RWPE2 (cell line): ENCODE results near the gene R3HDM2.
"Not testable (repeated sequence)": the region's sequence is repeated elsewhere in the genome, so short reads cannot be mapped to it uniquely, and the experiment has no call there.

Experiments used
- ATAC-seq: fragments of 200-7000 bp; cut with Tn5 transposase; 3 replicates; pipeline ENCODE4 v1.9.1; 2021; ENCODE audit warnings: low read depth
- DNase-seq: peaks from one replicate; pipeline ENCODE4 v3.0.0-alpha.2; 2020; ENCODE audit warnings: low spot score
- H3K27ac ChIP-seq: fragments of 450-650 bp; 2 replicates; pipeline ENCODE4 v1.5.1; 2017; ENCODE audit warnings: mild to moderate bottlenecking; ENCODE audit not compliant: poor library complexity, severe bottlenecking
- H3K27me3 ChIP-seq: fragments of 250-450 bp; sonication (Bioruptor Pico); 2 replicates; pipeline ENCODE4 v1.5.1; 2021; ENCODE audit warnings: mild to moderate bottlenecking, moderate library complexity; ENCODE audit not compliant: insufficient read depth, poor library complexity, severe bottlenecking
- H3K36me3 ChIP-seq: fragments of 250-450 bp; sonication (Bioruptor Pico); 2 replicates; pipeline ENCODE4 v1.5.1; 2020; ENCODE audit warnings: low read depth, mild to moderate bottlenecking, moderate library complexity
- H3K4me1 ChIP-seq: fragments of 250-450 bp; sonication (Bioruptor Pico); 2 replicates; pipeline ENCODE4 v1.5.1; 2021; ENCODE audit warnings: mild to moderate bottlenecking, moderate library complexity; ENCODE audit not compliant: insufficient read depth, poor library complexity, severe bottlenecking
- H3K4me3 ChIP-seq: fragments of 250-450 bp; sonication (Bioruptor Pico); 2 replicates; pipeline ENCODE4 v1.5.1; 2021; ENCODE audit warnings: mild to moderate bottlenecking, moderate library complexity; ENCODE audit not compliant: severe bottlenecking
- H3K9me3 ChIP-seq: fragments of 250-450 bp; sonication (Bioruptor Pico); 2 replicates; pipeline ENCODE4 v1.5.1; 2021; ENCODE audit warnings: mild to moderate bottlenecking, moderate library complexity; ENCODE audit not compliant: severe bottlenecking
- CTCF ChIP-seq: fragments of 450-650 bp; IDR thresholded peaks from one replicate; pipeline ENCODE4 v1.5.1; 2017; ENCODE audit warnings: mild to moderate bottlenecking, moderate library complexity; ENCODE audit not compliant: poor library complexity, severe bottlenecking

Gene R3HDM2

DNA sequence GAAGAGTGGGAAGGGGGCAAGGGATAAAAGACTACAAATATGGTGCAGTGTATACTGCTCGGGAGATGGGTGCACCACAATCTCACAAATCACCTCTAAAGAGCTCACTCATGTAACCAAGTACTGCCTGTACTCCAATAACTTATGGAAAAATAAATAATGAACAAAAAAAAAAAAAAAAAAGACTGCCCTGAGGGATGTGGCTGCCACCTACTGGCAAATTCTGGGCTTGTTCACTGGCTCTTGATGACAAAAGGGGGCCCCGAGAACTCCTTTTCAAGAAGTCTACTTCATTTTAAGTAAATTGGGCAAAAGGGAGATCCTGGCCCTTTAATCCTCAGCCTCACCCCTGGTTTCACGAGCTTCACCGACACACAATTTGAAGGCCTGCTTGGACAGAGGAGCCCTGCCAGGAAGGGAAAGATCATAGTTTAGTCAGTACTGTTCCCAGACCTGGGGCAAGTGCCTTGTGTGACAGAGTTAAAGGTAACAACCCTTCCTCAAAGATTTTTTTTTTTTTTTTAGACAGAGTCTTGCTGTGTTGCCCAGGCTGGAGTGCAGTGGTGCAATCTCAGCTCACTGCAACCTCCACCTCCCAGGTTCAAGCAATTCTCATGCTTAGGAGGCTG lies 153.8 kb downstream of the R3HDM2 start:
- H3K36me3 ChIP-seq: peaks cover 38% of the 10 kb centered on the region

GRCh38 chr12:57276233-57276632 lies 154.6 kb downstream of the R3HDM2 start:
- not testable (repeated sequence) for ATAC-seq, H3K27ac ChIP-seq, H3K9me3 ChIP-seq, DNase-seq, H3K4me3 ChIP-seq, H3K27me3 ChIP-seq
- Histone ChIP-seq H3K36me3 (peaks cover 44% of the 10 kb centered on the region), H3K4me1 (peaks cover 15% of the 10 kb centered on the region)

More for the DNA sequence above, 153.8 kb downstream of the R3HDM2 start:
- ATAC-seq (no peak), DNase-seq (no peak)
- no peaks in the 10 kb centered on the region for H3K27me3 ChIP-seq
- no peak overlapping the region for H3K27ac ChIP-seq
- peak; percentile 48 for TF ChIP-seq CTCF
- no peak overlapping the region for H3K4me3 ChIP-seq
- peaks cover 15% of the 10 kb centered on the region for H3K4me1 ChIP-seq
- no peaks in the 10 kb centered on the region for H3K9me3 ChIP-seq

DNA sequence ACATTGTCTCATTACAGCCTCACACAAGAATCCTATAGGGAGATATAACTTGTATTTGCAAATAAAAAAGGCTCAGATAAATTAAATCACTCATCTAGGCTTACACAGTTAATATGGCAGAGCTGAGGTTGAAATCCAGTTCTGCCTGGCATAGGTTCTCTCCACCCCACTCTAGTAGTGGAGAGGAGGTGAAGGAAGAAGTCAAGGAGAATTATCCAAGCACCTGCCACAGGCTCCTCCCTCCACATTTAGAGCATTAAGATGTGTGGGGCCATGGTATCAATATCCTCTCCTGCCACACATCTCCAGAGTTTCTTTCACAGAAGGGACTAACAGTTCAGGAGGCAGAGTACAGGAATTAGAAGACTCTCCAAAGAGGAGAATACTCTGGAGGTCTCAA lies 157.3 kb downstream of the R3HDM2 start:
- Histone ChIP-seq H3K9me3 (no peaks in the 10 kb centered on the region), H3K4me3 (no peak overlapping the region), H3K4me1 (no peaks in the 10 kb centered on the region), H3K36me3 (peaks cover 42% of the 10 kb centered on the region), H3K27ac (no peak overlapping the region), H3K27me3 (no peaks in the 10 kb centered on the region)
- no peak for TF ChIP-seq CTCF
- no peak for DNase-seq
- no peak for ATAC-seq

DNA sequence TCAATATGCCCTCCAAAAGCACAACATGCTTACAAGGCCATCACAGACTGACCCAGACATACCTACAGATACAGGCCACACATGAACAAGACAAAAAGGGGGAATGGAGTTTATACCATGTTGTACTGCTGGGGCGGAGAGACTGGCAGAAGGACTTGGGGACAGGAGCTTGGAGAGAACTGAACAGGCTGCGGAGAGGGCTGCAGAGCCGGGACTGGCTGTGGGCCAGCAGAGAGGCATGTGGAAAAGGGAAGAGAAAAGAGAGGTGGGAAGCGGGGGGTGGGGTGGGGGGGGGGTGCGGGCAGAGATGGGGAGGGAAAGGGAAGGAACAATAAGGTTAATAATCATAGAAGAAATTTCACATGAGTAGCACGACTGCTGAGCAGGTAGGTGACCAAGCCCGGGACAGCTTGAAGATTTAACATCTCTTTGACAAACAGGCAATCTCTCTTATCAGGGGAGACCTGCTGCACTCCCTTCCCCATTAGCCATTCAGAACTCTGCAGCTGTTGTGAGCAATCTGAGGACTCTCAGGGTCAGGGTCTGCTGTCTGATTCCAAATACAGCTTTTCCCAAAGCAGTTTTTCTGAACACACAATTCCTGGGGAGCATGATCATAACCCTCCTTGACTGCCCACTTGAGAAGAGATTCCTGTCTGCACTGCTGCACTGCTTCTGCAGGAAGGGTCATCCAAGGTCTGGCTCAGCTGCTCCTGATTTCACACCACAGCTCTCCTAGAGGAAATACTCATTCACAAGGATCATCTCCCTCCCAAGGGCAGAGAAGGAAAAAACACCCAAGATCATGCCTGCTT lies 158.3 kb downstream of the R3HDM2 start:
- Histone ChIP-seq H3K4me3 (no peak overlapping the region), H3K4me1 (no peaks in the 10 kb centered on the region), H3K27ac (no peak overlapping the region), H3K9me3 (no peaks in the 10 kb centered on the region), H3K27me3 (no peaks in the 10 kb centered on the region), H3K36me3 (peaks cover 42% of the 10 kb centered on the region)
- ATAC-seq (no peak), DNase-seq (no peak)
- TF ChIP-seq CTCF: no peak

- Histone ChIP-seq H3K27ac (no peak overlapping the region), H3K4me1 (no peaks in the 10 kb centered on the region), H3K9me3 (no peaks in the 10 kb centered on the region), H3K36me3 (peaks cover 39% of the 10 kb centered on the region), H3K4me3 (no peak overlapping the region), H3K27me3 (no peaks in the 10 kb centered on the region)
- no peak for ATAC-seq
- no peak for DNase-seq
- peak; percentile 5 for TF ChIP-seq CTCF
These were observed 159.8 kb downstream of the R3HDM2 start for GRCh38 chr12:57270966-57271470.
